Lower leg skin (tissue), 3 donors: ENCODE results near the gene FGF18.

Source experiments
- POLR2A ChIP-seq, 2 donors: fragments of 450-650 bp; IDR thresholded peaks; one replicate each; pipeline ENCODE4 v1.6.1; 2016 to 2017; ENCODE audit warnings: antibody characterized with exemption in 2 of 2, mild to moderate bottlenecking in 1 of 2, moderate library complexity in 1 of 2
- TF ChIP-seq, protein P1 (sequence below), 3 donors: fragments of 450-650 bp; IDR thresholded peaks; one replicate each; pipeline ENCODE4 v1.5.1; 2016; ENCODE audit warnings: antibody characterized with exemption in 3 of 3, mild to moderate bottlenecking in 3 of 3, moderate library complexity in 2 of 3

DNA sequence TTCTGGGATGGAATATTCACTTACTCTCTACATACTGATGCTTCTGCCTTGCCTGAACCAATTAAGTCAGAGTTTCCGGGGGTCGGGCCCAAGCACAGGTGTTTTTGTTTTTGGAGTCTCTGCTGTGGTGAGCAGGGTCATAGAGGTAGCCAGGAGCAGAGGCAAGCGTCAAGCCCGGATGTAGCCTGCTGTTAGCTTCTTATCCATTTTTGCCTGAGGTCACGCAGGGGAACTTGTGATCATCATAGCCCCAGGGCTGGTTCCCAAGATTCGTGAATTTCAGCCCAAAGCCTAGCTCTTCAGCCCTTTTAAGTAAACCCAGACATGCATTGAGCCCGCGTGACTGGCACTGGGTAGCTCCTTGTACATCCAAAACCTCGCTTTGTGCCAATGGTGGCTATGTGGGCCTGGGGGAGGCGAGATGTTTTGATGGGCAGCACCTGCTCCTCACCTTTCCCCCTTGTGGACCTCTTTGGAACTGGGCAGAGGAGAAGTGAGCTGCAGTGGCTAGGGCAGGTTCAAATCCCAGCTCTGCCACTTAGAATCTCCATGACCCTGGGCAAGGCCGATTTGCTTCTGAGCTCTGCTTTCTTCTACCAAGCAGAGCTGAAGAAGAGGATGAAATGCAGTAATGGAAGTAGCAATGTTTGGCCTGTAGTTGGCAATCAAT lies 33.7 kb downstream of the FGF18 start:
- TF ChIP-seq, protein P1, sequence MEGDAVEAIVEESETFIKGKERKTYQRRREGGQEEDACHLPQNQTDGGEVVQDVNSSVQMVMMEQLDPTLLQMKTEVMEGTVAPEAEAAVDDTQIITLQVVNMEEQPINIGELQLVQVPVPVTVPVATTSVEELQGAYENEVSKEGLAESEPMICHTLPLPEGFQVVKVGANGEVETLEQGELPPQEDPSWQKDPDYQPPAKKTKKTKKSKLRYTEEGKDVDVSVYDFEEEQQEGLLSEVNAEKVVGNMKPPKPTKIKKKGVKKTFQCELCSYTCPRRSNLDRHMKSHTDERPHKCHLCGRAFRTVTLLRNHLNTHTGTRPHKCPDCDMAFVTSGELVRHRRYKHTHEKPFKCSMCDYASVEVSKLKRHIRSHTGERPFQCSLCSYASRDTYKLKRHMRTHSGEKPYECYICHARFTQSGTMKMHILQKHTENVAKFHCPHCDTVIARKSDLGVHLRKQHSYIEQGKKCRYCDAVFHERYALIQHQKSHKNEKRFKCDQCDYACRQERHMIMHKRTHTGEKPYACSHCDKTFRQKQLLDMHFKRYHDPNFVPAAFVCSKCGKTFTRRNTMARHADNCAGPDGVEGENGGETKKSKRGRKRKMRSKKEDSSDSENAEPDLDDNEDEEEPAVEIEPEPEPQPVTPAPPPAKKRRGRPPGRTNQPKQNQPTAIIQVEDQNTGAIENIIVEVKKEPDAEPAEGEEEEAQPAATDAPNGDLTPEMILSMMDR (IDR thresholded peaks at IDR 0.05), result no peak
- no peak for TF ChIP-seq POLR2A (IDR thresholded peaks at IDR 0.05)
